Psoas muscle (tissue), 8 donors: ENCODE measurements around the gene P3R3URF. TPM values are rescaled to one million over a fixed set of nuclear protein-coding genes. Genes with fewer than 3 reads are reported as not detected.

ENCODE experiments used
- ATAC-seq, 4 donors: fragments of 200-7000 bp; cut with Tn5 transposase; one replicate each; pipeline ENCODE4 v1.9.1; 2020; ENCODE audit warnings: moderate library complexity in 3 of 4, mild to moderate bottlenecking in 2 of 4
- DNase-seq, 2 donors: peaks; one replicate each; pipeline ENCODE4 v3.0.0-alpha.2; 2020
- H3K27ac ChIP-seq: fragments of 200-600 bp; one replicate; pipeline ENCODE4 v1.8.0; 2022
- H3K27me3 ChIP-seq, 3 donors: fragments of 200-600 bp in 1 of 3; one replicate each; pipeline versions ENCODE4 v1.6.1 to v1.8.0; 2013 to 2022; ENCODE audit warnings: low read length in 2 of 3, mild to moderate bottlenecking in 2 of 3, moderate library complexity in 1 of 3; ENCODE audit not compliant: insufficient read depth in 3 of 3
- H3K36me3 ChIP-seq, 2 donors: fragments of 200-600 bp in 1 of 2; one replicate each; pipeline versions ENCODE4 v1.6.1 to v1.8.0; 2013 to 2022; ENCODE audit warnings: low read depth in 1 of 2, mild to moderate bottlenecking in 1 of 2, moderate library complexity in 1 of 2; ENCODE audit not compliant: insufficient read depth in 1 of 2
- H3K4me1 ChIP-seq: fragments of 200-600 bp; one replicate; pipeline ENCODE4 v1.8.0; 2022
- H3K4me3 ChIP-seq: fragments of 200-600 bp; one replicate; pipeline ENCODE4 v1.8.0; 2022; ENCODE audit warnings: mild to moderate bottlenecking
- H3K9me3 ChIP-seq: fragments of 200-600 bp; one replicate; pipeline ENCODE4 v1.8.0; 2022
- CTCF ChIP-seq: fragments of 200-600 bp; IDR thresholded peaks from one replicate; pipeline ENCODE4 v1.8.0; 2022; ENCODE audit warnings: antibody characterized with exemption
- WGBS, 3 donors: extraction: QIAGEN DNeasy Blood & Tissue Kit; methylation state at CpG; one replicate each; pipeline versions ENCODE4 v1.1.6 to v1.1.7; 2013; 5-methylcytosine and 5-hydroxymethylcytosine counted together
- intact Hi-C, 2 donors: fragments of 100-400 bp; cut with DNase I; formaldehyde crosslinking; loops; one replicate each; pipeline versions ENCODE4 v1.11.0 to v1.14.2; 2022
- polyA plus RNA-seq, 3 donors: library from polyadenylated mRNA; stranded (reverse); fragments of 200-250 nt; gene quantifications; one replicate each; pipeline ENCODE4 v1.2.3, GENCODE V29; 2013
- total RNA-seq, 4 donors: library from RNA; stranded (reverse); fragmentation: NEBNext Ultra II Directional in 2 of 4; extraction: Animal tissue kit (Norgen Biotek cat#: 25700) in 2 of 4; gene quantifications; one replicate each; pipeline versions ENCODE4 v1.2.1 to v1.2.4, GENCODE V29; 2021 to 2023
- donor health status: healthy with polysubstance abuse.
- donor health status: DM: no; HTN: no; CAD: no; lungs with moderate emphysema.
- donor health status: Bipolar disorder and iron deficiency.
- donor health status: healthy.
- donor health status: DM: yes; HTN: yes; CAD: no.
- donor health status: DM: no; HTN: no; CAD: no.
- donor health status: DM: no; HTN: no; CAD: no.
- donor health status: DM: yes; HTN: yes; CAD: no.

Gene P3R3URF
- total and polyA plus RNA-seq, 7 donors, result not detected

GRCh38 chr1:46187106-46187869 lies 11.0 kb upstream of the P3R3URF start:
- H3K27me3 ChIP-seq, result no peaks in the 10 kb centered on the region
- intact Hi-C loops, result no loop called here
- ATAC-seq, result no peak
- no peak overlapping the region for H3K4me3 ChIP-seq
- peak overlapping the region; percentile 50 for H3K27ac ChIP-seq
- TF ChIP-seq CTCF, result no peak
- no peak for DNase-seq
- peaks cover under 1 to 52% of the 10 kb centered on the region in 2 donors for H3K36me3 ChIP-seq
- 71 to 85% (median 75%) methylated on average over 8 of the region's 8 CpGs for WGBS, 3 donors
- H3K9me3 ChIP-seq, result no peaks in the 10 kb centered on the region
- H3K4me1 ChIP-seq, result peaks cover 18% of the 10 kb centered on the region

- ATAC-seq, result no peak
- no peak for TF ChIP-seq CTCF
Observed at GRCh38 chr1:46186076-46186475, 9.8 kb upstream of the P3R3URF start.

DNA sequence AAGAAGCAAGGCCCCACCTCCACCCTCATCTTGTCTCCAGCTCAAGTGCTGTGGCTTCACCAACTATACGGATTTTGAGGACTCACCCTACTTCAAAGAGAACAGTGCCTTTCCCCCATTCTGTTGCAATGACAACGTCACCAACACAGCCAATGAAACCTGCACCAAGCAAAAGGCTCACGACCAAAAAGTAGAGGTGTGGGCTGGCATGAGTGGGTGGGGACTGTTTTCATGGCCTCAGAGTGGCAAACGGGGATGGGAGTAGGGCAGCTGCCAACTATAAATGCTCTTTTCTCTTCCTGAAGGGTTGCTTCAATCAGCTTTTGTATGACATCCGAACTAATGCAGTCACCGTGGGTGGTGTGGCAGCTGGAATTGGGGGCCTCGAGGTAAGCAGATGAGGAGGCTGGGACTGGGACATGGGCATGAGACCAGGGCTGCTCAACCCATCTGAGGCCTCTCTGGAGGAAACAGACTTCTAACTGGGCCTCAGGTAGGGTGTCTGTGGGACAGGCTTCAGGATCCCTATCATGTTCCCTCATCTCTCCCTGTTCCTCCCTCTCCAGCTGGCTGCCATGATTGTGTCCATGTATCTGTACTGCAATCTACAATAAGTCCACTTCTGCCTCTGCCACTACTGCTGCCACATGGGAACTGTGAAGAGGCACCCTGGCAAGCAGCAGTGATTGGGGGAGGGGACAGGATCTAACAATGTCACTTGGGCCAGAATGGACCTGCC lies 8.8 kb upstream of the P3R3URF start:
- TF ChIP-seq CTCF, result no peak
- Histone ChIP-seq H3K36me3 (peaks cover 0 to 30% of the 10 kb centered on the region in 2 donors), H3K9me3 (no peaks in the 10 kb centered on the region), H3K27ac (peak overlapping the region; percentile 83), H3K27me3 (no peaks in the 10 kb centered on the region), H3K4me3 (no peak overlapping the region), H3K4me1 (peaks cover 18% of the 10 kb centered on the region)
- DNase-seq (no peak), ATAC-seq (no peak)
- intact Hi-C loops, result no loop called here
- WGBS, 3 donors, result 64 to 68% (median 67%) methylated on average over 7 of the region's 7 CpGs

More at GRCh38 chr1:46186076-46186475, 9.8 kb upstream of the P3R3URF start:
- DNase-seq, result no peak
- Histone ChIP-seq H3K36me3 (peaks cover 0 to 40% of the 10 kb centered on the region in 2 donors), H3K9me3 (no peaks in the 10 kb centered on the region), H3K4me3 (no peak overlapping the region), H3K4me1 (peaks cover 18% of the 10 kb centered on the region), H3K27me3 (no peaks in the 10 kb centered on the region), H3K27ac (no peak overlapping the region)
- intact Hi-C loops, result no loop called here
- 82 to 92% (median 87%) methylated on average over 2 of the region's 2 CpGs for WGBS, 3 donors

- intact Hi-C loops, result loop anchor here in 1 of 2 donors (2.0 kb wide), 2 partner anchors 39 to 51 kb away; partner anchors contain the start of gene PIK3R3
- Histone ChIP-seq H3K4me1 (peaks cover 25% of the 10 kb centered on the region), H3K36me3 (peaks cover 0 to 21% of the 10 kb centered on the region in 2 donors), H3K4me3 (no peak overlapping the region), H3K27ac (peak overlapping the region; percentile 83), H3K27me3 (no peaks in the 10 kb centered on the region), H3K9me3 (no peaks in the 10 kb centered on the region)
- ATAC-seq (peak; percentile 9 to 21 (median 14)), DNase-seq (no peak)
- TF ChIP-seq CTCF, result no peak
- 68 to 73% (median 69%) methylated on average over 12 of the region's 12 CpGs for WGBS, 3 donors
Observed at GRCh38 chr1:46183926-46184557, 7.8 kb upstream of the P3R3URF start.
